ENCODE measurements around the gene ATR.
"Not testable (repeated sequence)": the region's sequence is repeated elsewhere in the genome, so short reads cannot be mapped to it uniquely, and the experiment has no call there.

ATR gene

GRCh38 chr3:142417302-142417701 lies 161.2 kb downstream of the ATR start:
- Mint-ChIP-seq H3K36me3 (ENCODE audit: low read depth) (peaks cover 62% of the 10 kb centered on the region), H3K27ac (no peak overlapping the region), H3K9me3 (no peaks in the 10 kb centered on the region), H3K27me3 (ENCODE audit: low read depth) (no peaks in the 10 kb centered on the region), H3K4me1 (no peaks in the 10 kb centered on the region), H3K4me3 (no peak overlapping the region)
- no peak for TF ChIP-seq CTCF (IDR thresholded peaks at IDR 0.05; ENCODE audit: unreplicated experiment in 3 of 3)

- H3K9me3 Mint-ChIP-seq; H3K27me3 Mint-ChIP-seq (ENCODE audit: low read depth); H3K4me3 Mint-ChIP-seq; H3K4me1 Mint-ChIP-seq; H3K27ac Mint-ChIP-seq: not testable (repeated sequence)
- H3K36me3 Mint-ChIP-seq (ENCODE audit: low read depth): peaks cover 61% of the 10 kb centered on the region
Measured at GRCh38 chr3:142400537-142400936, 178.0 kb downstream of the ATR start.
